Measurements from ENCODE around the gene SMAD6.

DNA sequence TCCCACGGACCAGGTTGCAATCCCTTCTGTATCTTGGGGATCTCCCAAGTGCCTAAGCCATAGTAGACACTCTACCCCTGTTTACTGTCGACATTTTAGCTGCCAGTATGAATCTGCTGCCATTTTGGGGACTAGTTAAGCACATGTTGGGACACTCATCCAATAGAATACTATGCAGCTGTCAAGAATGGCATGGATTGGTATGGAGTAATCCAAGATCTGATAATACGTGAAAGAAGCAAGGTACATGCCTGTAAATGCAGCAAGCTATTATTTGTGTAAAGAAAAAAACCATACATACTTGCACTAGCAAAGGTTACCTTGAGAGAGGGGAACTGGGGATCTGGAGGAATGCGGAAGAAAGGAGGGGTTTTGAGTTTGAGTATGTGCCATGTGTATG is 129.3 kb downstream of the SMAD6 start:
- TF ChIP-seq MYC (IDR thresholded peaks at IDR 0.05; ENCODE audit: low read depth, low read length) = no peak
- TF ChIP-seq, protein P1, sequence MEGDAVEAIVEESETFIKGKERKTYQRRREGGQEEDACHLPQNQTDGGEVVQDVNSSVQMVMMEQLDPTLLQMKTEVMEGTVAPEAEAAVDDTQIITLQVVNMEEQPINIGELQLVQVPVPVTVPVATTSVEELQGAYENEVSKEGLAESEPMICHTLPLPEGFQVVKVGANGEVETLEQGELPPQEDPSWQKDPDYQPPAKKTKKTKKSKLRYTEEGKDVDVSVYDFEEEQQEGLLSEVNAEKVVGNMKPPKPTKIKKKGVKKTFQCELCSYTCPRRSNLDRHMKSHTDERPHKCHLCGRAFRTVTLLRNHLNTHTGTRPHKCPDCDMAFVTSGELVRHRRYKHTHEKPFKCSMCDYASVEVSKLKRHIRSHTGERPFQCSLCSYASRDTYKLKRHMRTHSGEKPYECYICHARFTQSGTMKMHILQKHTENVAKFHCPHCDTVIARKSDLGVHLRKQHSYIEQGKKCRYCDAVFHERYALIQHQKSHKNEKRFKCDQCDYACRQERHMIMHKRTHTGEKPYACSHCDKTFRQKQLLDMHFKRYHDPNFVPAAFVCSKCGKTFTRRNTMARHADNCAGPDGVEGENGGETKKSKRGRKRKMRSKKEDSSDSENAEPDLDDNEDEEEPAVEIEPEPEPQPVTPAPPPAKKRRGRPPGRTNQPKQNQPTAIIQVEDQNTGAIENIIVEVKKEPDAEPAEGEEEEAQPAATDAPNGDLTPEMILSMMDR (IDR thresholded peaks at IDR 0.05; ENCODE audit: low read depth, low read length) = no peak
- TF ChIP-seq POLR2A (IDR thresholded peaks at IDR 0.05; ENCODE audit: extremely low read depth, insufficient read length) = no peak
